Parathyroid adenoma (tissue), 2 donors: Measurements from ENCODE around the gene ZNF770.

Source experiments
- H2AFZ ChIP-seq: fragments of 300-600 bp; sonication (generic); one replicate; pipeline ENCODE4 v1.7.0; 2017; ENCODE audit warnings: antibody characterized with exemption, mild to moderate bottlenecking
- H3K27ac ChIP-seq: fragments of 300-600 bp; sonication (generic); one replicate; pipeline ENCODE4 v1.7.0; 2017
- H3K27me3 ChIP-seq: fragments of 300-600 bp; sonication (generic); one replicate; pipeline ENCODE4 v1.7.0; 2017; ENCODE audit warnings: low read length; ENCODE audit not compliant: control insufficient read depth, insufficient read depth
- H3K36me3 ChIP-seq: fragments of 300-600 bp; sonication (generic); one replicate; pipeline ENCODE4 v1.7.0; 2017; ENCODE audit warnings: low read length; ENCODE audit not compliant: control insufficient read depth, insufficient read depth
- H3K4me1 ChIP-seq: fragments of 300-600 bp; sonication (generic); one replicate; pipeline ENCODE4 v1.7.0; 2017; ENCODE audit warnings: control low read depth
- H3K4me2 ChIP-seq: fragments of 300-600 bp; sonication (generic); one replicate; pipeline ENCODE4 v1.7.0; 2017; ENCODE audit warnings: low read length
- H3K4me3 ChIP-seq: fragments of 300-600 bp; sonication (generic); one replicate; pipeline ENCODE4 v1.7.0; 2017; ENCODE audit warnings: low read depth, low read length
- H3K79me2 ChIP-seq: fragments of 300-600 bp; sonication (generic); one replicate; pipeline ENCODE4 v1.7.0; 2017; ENCODE audit warnings: control low read depth
- H3K9ac ChIP-seq: fragments of 300-600 bp; sonication (generic); one replicate; pipeline ENCODE4 v1.7.0; 2017; ENCODE audit warnings: mild to moderate bottlenecking
- H3K9me3 ChIP-seq: fragments of 300-600 bp; sonication (generic); one replicate; pipeline ENCODE4 v1.7.0; 2017; ENCODE audit warnings: low read length; ENCODE audit not compliant: control insufficient read depth
- TF ChIP-seq, protein P1 (sequence below): fragments of 300-600 bp; sonication (generic); IDR thresholded peaks from one replicate; pipeline ENCODE4 v1.7.0; 2017; ENCODE audit warnings: antibody characterized with exemption, mild to moderate bottlenecking
- donor health status: primary hyperparathyroidism.

The ZNF770 gene

DNA sequence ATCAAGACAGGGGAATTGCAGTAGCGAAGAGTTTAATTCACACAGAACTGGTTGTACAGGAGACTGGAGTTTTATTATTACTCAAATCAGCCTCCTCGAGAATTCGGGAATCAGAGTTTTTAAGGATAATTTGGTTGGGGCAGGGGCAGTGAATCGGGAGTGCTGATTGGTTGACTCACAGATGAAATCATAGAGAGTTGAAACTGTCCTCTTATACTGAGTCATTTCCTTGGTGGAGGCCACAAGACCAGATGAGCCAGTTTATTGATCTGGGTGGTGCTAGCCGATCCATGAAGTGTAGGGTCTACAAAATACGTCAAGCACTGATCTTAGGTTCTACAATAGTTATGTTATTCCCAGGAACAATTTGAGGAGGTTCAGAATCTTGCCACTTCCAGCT, 5.3 kb upstream of the ZNF770 start:
- H3K4me2 ChIP-seq: no peak overlapping the region
- TF ChIP-seq, protein P1, sequence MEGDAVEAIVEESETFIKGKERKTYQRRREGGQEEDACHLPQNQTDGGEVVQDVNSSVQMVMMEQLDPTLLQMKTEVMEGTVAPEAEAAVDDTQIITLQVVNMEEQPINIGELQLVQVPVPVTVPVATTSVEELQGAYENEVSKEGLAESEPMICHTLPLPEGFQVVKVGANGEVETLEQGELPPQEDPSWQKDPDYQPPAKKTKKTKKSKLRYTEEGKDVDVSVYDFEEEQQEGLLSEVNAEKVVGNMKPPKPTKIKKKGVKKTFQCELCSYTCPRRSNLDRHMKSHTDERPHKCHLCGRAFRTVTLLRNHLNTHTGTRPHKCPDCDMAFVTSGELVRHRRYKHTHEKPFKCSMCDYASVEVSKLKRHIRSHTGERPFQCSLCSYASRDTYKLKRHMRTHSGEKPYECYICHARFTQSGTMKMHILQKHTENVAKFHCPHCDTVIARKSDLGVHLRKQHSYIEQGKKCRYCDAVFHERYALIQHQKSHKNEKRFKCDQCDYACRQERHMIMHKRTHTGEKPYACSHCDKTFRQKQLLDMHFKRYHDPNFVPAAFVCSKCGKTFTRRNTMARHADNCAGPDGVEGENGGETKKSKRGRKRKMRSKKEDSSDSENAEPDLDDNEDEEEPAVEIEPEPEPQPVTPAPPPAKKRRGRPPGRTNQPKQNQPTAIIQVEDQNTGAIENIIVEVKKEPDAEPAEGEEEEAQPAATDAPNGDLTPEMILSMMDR: no peak
- no peaks in the 10 kb centered on the region for H3K79me2 ChIP-seq

DNA sequence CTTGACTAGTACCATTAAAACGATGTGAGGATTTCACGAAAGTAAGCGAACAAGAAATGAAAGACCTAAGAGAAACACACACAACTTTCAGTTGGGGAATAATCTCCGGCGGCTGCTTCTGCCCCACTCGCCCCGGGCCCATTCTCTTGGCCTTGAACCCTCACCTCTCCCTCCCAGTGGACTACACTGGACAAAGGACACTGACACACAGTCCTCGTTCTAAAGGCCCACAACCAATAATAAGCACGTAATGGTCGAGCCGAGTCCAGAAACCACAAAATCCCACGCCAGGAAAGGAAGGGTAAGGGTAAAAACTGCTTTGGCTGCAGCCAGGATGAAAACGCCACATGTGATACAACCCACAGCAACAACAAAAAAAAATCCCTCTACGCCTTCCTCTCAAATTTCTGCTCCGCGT, 469 bp downstream of the ZNF770 start:
- Histone ChIP-seq H3K4me1 (no peaks in the 10 kb centered on the region), H3K9me3 (no peaks in the 10 kb centered on the region), H3K27me3 (no peaks in the 10 kb centered on the region), H3K4me2 (peak overlapping the region; percentile 82), H3K27ac (peak overlapping the region; percentile 97), H3K79me2 (peaks cover 16% of the 10 kb centered on the region), H3K4me3 (peak overlapping the region; percentile 93), H2AFZ (peak overlapping the region; percentile 99), H3K9ac (peak overlapping the region; percentile 72), H3K36me3 (no peaks in the 10 kb centered on the region)
- TF ChIP-seq, protein P1: no peak

More for the DNA sequence above, 5.3 kb upstream of the ZNF770 start:
- Histone ChIP-seq H3K9ac (no peak overlapping the region), H3K4me3 (no peak overlapping the region), H2AFZ (no peak overlapping the region), H3K27ac (no peak overlapping the region), H3K36me3 (no peaks in the 10 kb centered on the region), H3K27me3 (no peaks in the 10 kb centered on the region), H3K4me1 (no peaks in the 10 kb centered on the region), H3K9me3 (no peaks in the 10 kb centered on the region)

DNA sequence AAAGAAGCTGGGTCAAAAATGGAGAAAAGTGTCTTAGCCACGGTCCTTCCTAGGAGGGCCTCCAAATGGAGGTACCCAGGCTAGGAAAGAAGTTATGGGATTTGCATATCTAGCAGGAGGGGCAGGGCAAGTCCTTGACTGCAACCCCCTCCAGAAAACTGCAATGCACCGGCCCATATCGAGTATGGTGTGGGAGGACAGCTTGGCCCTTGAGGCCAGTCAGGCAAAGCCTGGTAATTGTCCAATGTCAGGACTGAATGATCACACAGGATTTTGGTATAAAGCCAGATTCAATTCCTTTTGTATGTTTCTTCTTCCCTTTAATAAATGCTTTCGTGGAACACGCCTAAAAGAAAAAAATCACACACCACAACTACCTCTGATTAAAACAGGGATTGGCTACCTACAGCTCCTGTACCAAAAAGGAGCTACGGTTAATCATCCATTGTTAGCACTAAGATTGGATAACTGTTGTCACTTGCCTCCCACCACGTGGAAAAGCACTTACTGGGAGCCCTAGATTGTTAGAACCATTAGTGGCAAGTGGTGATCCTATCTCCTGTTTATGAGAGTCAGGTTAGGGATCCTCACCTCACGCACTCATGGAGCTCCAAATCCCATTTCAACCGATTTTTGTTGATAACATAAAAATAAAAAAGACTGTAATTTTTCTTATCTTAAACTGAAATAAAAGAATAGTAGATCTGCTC, 1.2 kb downstream of the ZNF770 start:
- Histone ChIP-seq H3K4me3 (peak overlapping the region; percentile 93), H3K9ac (no peak overlapping the region), H2AFZ (no peak overlapping the region), H3K27me3 (no peaks in the 10 kb centered on the region), H3K4me2 (peak overlapping the region; percentile 82), H3K36me3 (no peaks in the 10 kb centered on the region), H3K79me2 (peaks cover 16% of the 10 kb centered on the region), H3K27ac (no peak overlapping the region), H3K9me3 (no peaks in the 10 kb centered on the region), H3K4me1 (no peaks in the 10 kb centered on the region)
- TF ChIP-seq, protein P1: no peak

DNA sequence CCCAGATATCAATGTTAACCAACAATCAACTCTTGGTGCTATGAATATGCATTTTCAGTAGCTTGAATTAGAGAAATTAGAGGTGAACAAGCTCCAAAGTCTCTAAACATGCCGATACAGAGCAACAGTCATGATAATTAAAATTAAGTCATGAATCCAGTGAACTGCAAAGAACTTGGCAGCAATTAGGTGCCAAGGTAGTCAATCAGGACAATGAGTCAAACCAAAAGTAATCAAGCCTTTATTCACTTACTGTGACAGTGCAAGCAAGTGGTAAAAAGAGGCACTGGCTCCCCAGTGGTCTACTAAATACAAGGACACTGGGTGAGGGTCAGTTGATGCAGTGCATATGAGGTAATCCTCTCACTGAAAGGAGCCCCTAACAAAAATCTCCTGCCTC, 1.8 kb downstream of the ZNF770 start:
- Histone ChIP-seq H3K79me2 (peaks cover 16% of the 10 kb centered on the region), H3K4me1 (no peaks in the 10 kb centered on the region), H3K27ac (no peak overlapping the region), H2AFZ (no peak overlapping the region), H3K4me3 (no peak overlapping the region), H3K9ac (no peak overlapping the region), H3K9me3 (no peaks in the 10 kb centered on the region), H3K4me2 (peak overlapping the region; percentile 82), H3K27me3 (no peaks in the 10 kb centered on the region), H3K36me3 (no peaks in the 10 kb centered on the region)
- TF ChIP-seq, protein P1: no peak
